Epithelial cell of prostate (primary cell): Measurements from ENCODE around the gene RAX2.

Experiments
- DNase-seq: peaks from one replicate; pipeline ENCODE4 v3.0.0-alpha.2; 2011; ENCODE audit warnings: low read depth, low spot score
- H3K27ac ChIP-seq: fragments of 450-650 bp; 2 replicates; pipeline ENCODE4 v1.5.1; 2017; ENCODE audit warnings: mild to moderate bottlenecking

Gene RAX2

GRCh38 chr19:3737487-3738205 is 34.4 kb downstream of the RAX2 start:
- H3K27ac ChIP-seq: no peak overlapping the region
- DNase-seq: no peak

- DNase-seq: no peak
- H3K27ac ChIP-seq: no peak overlapping the region
Observed at GRCh38 chr19:3736106-3736724, 35.8 kb downstream of the RAX2 start.

- no peak for DNase-seq
- H3K27ac ChIP-seq: no peak overlapping the region
Observed at GRCh38 chr19:3734310-3734600, 37.8 kb downstream of the RAX2 start.

- DNase-seq: no peak
- no peak overlapping the region for H3K27ac ChIP-seq
Observed at GRCh38 chr19:3733549-3734309, 38.3 kb downstream of the RAX2 start.

GRCh38 chr19:3732108-3732507 is 39.9 kb downstream of the RAX2 start:
- no peak for DNase-seq
- no peak overlapping the region for H3K27ac ChIP-seq

GRCh38 chr19:3730457-3730958 is 41.5 kb downstream of the RAX2 start:
- H3K27ac ChIP-seq: no peak overlapping the region
- no peak for DNase-seq

- DNase-seq: no peak
- H3K27ac ChIP-seq: no peak overlapping the region
Observed at GRCh38 chr19:3725640-3726310, 46.3 kb downstream of the RAX2 start.

GRCh38 chr19:3725121-3725520 is 46.9 kb downstream of the RAX2 start:
- H3K27ac ChIP-seq: no peak overlapping the region
- DNase-seq: no peak

GRCh38 chr19:3723883-3724282 is 48.1 kb downstream of the RAX2 start:
- no peak for DNase-seq
- no peak overlapping the region for H3K27ac ChIP-seq

- no peak overlapping the region for H3K27ac ChIP-seq
- no peak for DNase-seq
Observed at GRCh38 chr19:3723110-3723488, 48.9 kb downstream of the RAX2 start.

- no peak overlapping the region for H3K27ac ChIP-seq
- DNase-seq: no peak
Observed at GRCh38 chr19:3722443-3723109, 49.5 kb downstream of the RAX2 start.

GRCh38 chr19:3721887-3722442 is 50.1 kb downstream of the RAX2 start:
- no peak overlapping the region for H3K27ac ChIP-seq
- no peak for DNase-seq

- H3K27ac ChIP-seq: no peak overlapping the region
- DNase-seq: peak; percentile 52
Observed at GRCh38 chr19:3721131-3721886, 50.7 kb downstream of the RAX2 start.

GRCh38 chr19:3720349-3720917 is 51.6 kb downstream of the RAX2 start:
- H3K27ac ChIP-seq: no peak overlapping the region
- no peak for DNase-seq

GRCh38 chr19:3719868-3720267 is 52.2 kb downstream of the RAX2 start:
- no peak overlapping the region for H3K27ac ChIP-seq
- no peak for DNase-seq
